HTR-8/SVneo (cell line): ENCODE data around the gene FAM47C.
"Not testable (repeated sequence)": the region's sequence is repeated elsewhere in the genome, so short reads cannot be mapped to it uniquely, and the experiment has no call there.

Experiments used
- DNase-seq: peaks from one replicate; pipeline ENCODE4 v3.0.0; 2011; ENCODE audit warnings: low spot score, mixed read lengths; ENCODE audit not compliant: insufficient read length
- FAIRE-seq: peaks from 2 replicates; lab custom pipeline; 2011; peaks lifted over from hg19 to GRCh38; lab: Jason Lieb, UNC

Gene FAM47C

GRCh38 chrX:37008182-37008581, at the start of gene FAM47C:
TSS of gene FAM47C (plus strand) at chrX:37008366. CDS start at chrX:37008411, 45 bp downstream.
- not testable (repeated sequence) for FAIRE-seq, DNase-seq

GRCh38 chrX:36961590-36961989, 46.6 kb upstream of the FAM47C start:
- DNase-seq = no peak
- FAIRE-seq = no peak

GRCh38 chrX:36963069-36963808, 44.9 kb upstream of the FAM47C start:
- FAIRE-seq = no peak
- DNase-seq = no peak

GRCh38 chrX:36963852-36964251, 44.3 kb upstream of the FAM47C start:
- FAIRE-seq = no peak
- no peak for DNase-seq

- DNase-seq (no peak), FAIRE-seq (no peak)
Observed at GRCh38 chrX:36973575-36973974, 34.6 kb upstream of the FAM47C start.

GRCh38 chrX:36974911-36975310, 33.3 kb upstream of the FAM47C start:
- FAIRE-seq = no peak
- no peak for DNase-seq

GRCh38 chrX:36978886-36979285, 29.3 kb upstream of the FAM47C start:
- peak; percentile 81 for FAIRE-seq
- DNase-seq = no peak

- DNase-seq (no peak), FAIRE-seq (no peak)
Observed at GRCh38 chrX:36983831-36984230, 24.3 kb upstream of the FAM47C start.

- not testable (repeated sequence) for DNase-seq
- FAIRE-seq = peak; percentile 9
Observed at GRCh38 chrX:36985416-36986209, 22.6 kb upstream of the FAM47C start.

GRCh38 chrX:36986231-36986630, 21.9 kb upstream of the FAM47C start:
- DNase-seq (no peak), FAIRE-seq (no peak)

- not testable (repeated sequence) for DNase-seq
- FAIRE-seq = peak; percentile 16
Observed at GRCh38 chrX:36987212-36987611, 21.0 kb upstream of the FAM47C start.

GRCh38 chrX:37000140-37000539, 8.0 kb upstream of the FAM47C start:
- DNase-seq (no peak), FAIRE-seq (no peak)

GRCh38 chrX:37010496-37010895, 2.3 kb downstream of the FAM47C start:
- FAIRE-seq (no peak), DNase-seq (no peak)

- not testable (repeated sequence) for FAIRE-seq, DNase-seq
Observed at GRCh38 chrX:37034260-37034659, 26.1 kb downstream of the FAM47C start.

- not testable (repeated sequence) for FAIRE-seq
Observed at GRCh38 chrX:37036674-37037220, 28.6 kb downstream of the FAM47C start.

GRCh38 chrX:37038814-37039213, 30.6 kb downstream of the FAM47C start:
- DNase-seq, FAIRE-seq: not testable (repeated sequence)

More at GRCh38 chrX:37036674-37037220, 28.6 kb downstream of the FAM47C start:
- not testable (repeated sequence) for DNase-seq

- not testable (repeated sequence) for DNase-seq, FAIRE-seq
Observed at GRCh38 chrX:37042956-37043885, 35.1 kb downstream of the FAM47C start.

GRCh38 chrX:37047776-37048175, 39.6 kb downstream of the FAM47C start:
- DNase-seq (no peak), FAIRE-seq (no peak)

- not testable (repeated sequence) for DNase-seq, FAIRE-seq
Observed at GRCh38 chrX:37057572-37057971, 49.4 kb downstream of the FAM47C start.

GRCh38 chrX:37060999-37061398, 52.8 kb downstream of the FAM47C start:
- no peak for FAIRE-seq
- no peak for DNase-seq
